Renal cortex interstitium (tissue), 11 donors: ENCODE results near the gene TBX4. TPM values are rescaled to one million over a fixed set of nuclear protein-coding genes. Genes with fewer than 3 reads are reported as not detected.
"Not testable (repeated sequence)": the region's sequence is repeated elsewhere in the genome, so short reads cannot be mapped to it uniquely, and the experiment has no call there.

ENCODE experiments used
- DNase-seq, 11 donors: peaks; one replicate each; pipeline ENCODE4 v3.0.0-alpha.2; 2013; ENCODE audit warnings: low read depth in 9 of 11, low spot score in 4 of 11; ENCODE audit errors: extremely low read depth in 1 of 11
- polyA plus RNA-seq, 3 donors: library from polyadenylated mRNA; unstranded; fragments of 120-200 nt; gene quantifications; one replicate each; pipeline ENCODE4 v1.2.1, GENCODE V29; 2013; ENCODE audit not compliant: insufficient read length in 3 of 3

TBX4 gene
- polyA plus RNA-seq, 3 donors: 0.11 to 0.39 (median 0.29) TPM

DNA sequence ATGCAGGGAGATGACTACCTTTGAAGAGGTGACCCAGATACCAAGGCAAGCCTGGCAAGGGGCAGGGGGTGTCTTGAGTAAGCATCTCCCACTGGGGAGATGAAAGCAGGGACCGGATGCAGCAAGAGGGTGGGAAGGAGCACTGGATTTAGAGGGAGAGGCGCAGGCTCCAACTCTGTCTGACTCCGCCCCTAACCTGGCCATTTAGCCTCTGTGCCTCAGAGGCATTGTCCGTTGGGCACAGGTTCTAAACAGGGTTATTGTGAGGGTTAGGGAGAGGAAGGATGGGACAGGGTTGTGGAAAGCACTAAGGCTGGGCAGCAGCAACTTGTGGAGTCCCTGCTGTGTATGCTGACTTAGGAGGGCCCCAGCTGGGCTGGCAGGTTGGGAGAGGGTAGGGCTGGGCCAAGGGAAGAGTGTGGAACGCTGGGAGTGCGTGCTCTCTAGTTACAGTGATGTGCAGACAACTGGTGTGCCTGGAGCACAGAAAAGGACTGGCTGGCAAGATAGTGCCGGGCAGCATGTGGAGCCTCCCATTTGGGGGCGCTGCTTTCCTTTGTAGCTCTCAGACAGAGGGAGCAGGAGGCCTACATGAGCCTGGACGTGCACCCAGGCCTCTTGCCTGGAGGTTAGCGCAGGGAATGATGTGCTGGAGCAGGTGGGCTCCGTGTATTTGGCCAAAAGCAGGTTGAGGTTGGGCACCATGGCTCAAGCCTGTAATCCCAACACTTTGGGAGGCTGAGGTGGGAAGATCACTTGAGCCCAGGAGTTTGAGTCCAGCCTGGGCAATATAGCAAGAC lies 26.3 kb upstream of the TBX4 start:
- DNase-seq: no peak

DNA sequence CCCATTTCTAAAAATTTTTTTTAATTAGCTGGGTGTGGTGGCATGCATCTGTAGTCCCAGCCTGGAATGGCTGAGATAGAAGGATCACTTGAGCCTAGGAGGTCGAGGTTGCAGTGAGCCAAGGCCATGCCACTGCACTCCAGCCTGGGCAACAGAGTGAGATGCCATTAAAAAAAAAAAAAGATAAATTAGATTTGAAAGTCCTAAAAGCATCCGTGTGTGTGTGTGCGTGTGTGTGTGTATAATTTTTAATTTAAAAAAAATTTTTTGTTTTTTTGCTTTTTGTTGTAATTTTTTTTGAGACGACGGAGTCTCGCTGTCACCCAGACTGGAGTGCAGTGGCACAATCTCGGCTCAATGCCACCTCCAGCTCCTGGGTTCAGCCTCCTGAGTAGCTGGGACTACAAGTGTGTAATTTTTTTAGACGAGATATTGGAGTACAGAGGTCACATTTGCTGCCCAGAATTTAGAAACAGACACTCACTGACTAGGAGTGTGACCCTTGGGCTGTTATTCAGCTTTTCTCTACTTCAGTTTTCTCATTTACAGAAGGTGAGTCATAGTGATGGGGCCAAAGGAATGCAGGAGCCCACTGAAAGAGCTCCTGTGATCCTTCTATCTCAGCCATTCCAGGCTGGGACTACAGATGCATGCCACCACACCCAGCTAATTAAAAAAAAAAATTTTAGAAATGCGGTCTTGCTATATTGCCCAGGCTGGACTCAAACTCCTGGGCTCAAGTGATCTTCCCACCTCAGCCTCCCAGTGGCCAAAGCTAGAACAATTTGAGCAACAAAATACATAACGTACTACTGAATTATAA lies 25.5 kb upstream of the TBX4 start:
- no peak for DNase-seq

DNA sequence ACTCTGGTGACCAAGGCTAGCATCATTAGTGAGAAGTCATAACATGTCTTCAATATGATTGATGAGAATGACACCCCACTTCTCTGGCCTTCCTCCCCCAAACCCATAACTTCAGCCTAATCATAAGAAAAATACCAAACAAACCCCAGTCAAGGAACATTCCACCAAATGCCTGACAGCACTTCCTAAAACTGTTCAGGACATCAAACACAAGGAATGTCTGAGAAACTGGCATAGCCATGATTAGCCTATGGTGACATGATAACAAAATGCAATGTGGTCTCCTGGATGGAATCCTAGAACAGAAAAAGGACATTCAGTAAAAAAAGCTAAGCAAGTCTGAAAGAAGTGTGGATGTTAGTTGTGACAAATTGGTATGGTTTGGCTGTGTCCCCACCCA lies 24.7 kb upstream of the TBX4 start:
- DNase-seq: no peak

DNA sequence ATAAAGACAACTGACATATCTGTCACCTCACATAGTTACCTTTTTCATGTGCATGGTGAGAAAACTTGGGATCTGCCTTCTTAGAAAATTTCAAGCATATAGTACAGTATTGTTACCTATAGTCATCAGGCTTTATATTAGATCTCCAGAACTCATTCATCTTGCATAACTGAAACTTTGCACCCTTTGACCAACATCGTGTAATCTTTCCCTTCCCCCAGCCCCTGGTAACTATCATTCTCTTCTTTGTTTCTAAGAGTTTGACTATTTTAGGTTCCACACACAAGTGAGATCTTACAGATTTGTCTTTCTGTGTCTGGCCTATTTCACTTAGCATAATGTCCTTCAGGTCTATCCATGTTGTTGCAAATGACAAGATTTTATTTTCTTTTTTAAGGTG lies 22.9 kb upstream of the TBX4 start:
- DNase-seq: no peak

DNA sequence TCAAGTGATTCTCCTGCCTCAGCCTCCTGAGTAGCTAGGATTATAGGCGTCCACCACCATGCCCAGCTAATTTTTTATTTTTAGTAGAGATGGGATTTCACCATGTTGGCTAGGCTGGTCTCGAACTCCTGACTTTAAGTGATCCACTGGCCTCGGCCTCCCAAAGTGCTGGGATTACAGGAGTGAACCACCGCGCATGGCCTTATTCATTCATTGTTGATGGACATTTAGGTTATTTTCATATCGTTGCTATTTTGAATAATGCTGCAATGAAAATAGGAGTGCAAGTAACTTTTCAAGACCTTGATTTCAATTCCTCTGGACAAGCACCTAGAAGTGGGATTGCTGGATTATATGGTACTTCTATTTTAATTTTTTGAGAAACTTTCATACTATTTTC lies 22.4 kb upstream of the TBX4 start:
- DNase-seq: not testable (repeated sequence)

DNA sequence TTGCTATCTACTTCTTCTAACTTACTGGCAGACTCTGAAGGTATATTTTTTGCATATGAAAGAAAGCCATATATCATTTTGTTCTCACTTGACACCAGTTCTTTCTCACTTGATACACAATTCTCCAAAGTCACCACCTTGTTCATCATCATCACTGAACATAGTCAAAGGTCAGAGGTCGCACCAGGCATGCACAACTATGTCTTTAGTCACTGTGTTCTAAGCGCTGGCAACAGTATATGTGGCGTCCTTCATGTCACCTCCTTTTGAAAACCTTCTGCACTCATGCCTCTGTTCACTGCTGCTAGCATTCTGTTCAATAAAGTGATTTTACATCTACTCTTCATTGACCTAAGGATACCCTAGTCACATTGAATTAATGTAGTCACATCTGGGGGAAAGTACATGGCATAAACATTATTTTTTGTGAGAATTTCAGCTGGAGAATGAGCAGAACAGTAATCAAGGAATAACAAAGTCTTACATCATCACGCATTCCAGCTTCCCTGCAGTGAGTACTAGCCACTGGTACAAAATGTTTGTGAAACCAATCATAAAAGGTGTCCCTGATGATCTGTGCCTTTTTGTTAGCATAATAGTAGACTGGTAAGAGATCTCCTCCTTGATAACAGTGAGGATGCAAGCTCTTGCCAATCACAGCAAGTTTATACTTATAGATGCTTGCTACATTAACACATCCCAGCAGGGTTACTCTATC lies 20.5 kb upstream of the TBX4 start:
- DNase-seq: no peak

DNA sequence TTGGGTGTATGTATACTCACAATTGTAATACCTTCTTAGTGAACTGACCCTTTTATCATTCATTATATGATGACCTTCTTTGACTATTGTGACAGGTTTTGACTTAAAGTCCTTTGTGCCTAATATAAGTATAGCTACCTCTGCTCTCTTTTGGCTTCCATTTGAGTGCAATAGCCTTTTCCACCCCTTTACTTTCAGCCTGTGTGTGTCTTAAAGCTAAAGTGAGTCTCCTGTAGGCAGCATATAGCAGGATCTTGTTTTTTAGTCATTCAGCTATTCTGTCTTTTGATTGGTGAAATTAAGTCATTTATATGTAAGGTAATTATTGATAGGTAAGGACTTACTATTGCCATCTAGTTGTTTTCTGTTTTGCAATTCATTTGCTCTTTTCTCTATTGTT lies 15.9 kb upstream of the TBX4 start:
- DNase-seq: no peak

DNA sequence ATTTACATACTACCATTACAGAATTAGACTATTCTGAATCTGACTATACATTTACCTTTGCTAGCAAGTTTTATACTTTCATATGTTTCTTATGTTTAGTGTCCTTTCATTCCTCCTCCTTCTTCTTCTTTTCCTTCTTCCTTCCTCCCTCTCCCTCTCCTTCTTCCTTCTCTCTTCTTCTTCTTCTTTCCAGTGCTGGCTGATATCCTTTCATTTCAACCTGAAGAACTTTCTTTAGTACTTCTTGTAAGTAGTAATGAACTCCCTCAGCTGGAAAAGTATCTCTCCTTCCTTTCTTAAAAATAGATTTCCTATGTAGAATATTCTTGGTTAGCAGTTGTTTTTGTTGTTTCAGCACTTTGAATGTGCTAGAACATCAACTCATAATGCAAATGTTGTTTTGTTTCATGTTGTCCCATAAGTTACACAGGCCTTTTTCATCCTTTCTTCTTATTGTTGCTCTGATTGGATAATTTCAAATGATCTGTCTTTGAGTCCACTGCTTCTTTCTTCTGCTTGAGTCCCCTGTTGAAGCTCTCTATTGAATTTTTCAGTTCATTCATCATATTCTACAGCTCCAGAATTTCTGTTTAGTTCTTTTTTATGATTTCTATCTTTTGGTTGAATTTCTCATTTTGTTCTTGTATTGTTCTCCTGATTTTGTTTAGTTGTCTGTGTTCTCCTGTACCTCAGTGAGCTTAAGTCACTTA lies 15.1 kb upstream of the TBX4 start:
- no peak for DNase-seq

DNA sequence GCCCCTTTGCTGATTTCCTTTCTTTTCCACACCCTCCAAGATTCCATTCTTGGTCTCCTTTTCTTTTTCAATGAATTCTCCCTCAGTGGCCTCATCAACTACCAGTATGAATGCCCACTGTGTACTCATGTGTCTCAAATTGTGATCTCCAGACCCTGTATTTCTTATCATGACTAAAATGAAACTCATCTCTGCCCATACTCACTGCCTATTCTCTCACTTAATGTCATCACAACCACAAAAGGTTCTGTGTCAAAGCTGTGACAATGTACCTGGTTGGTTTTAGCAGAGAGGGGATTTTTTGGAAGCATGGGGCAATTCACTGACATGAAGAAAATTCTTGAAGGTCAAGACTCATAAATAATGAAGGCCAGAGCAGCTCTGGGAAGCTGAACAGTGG lies 11.5 kb upstream of the TBX4 start:
- no peak for DNase-seq

DNA sequence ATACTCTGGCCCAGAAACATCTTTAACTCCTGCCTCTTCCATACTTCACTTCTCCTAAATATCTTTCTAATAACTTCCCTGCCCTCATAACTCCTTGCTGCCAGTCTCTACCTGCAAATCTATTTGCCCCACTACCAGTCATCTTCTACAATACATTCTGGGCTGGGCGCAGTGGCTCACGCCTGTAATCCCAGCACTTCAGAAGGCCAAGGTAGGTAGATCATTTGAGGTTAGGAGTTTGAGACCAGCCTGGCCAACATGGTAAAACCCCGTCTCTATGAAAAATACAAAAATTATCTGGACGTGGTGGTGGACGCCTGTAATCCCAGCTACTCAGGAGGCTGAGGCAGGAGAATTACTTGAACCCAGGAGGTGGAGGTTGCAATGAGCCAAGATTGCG lies 10.7 kb upstream of the TBX4 start:
- not testable (repeated sequence) for DNase-seq

DNA sequence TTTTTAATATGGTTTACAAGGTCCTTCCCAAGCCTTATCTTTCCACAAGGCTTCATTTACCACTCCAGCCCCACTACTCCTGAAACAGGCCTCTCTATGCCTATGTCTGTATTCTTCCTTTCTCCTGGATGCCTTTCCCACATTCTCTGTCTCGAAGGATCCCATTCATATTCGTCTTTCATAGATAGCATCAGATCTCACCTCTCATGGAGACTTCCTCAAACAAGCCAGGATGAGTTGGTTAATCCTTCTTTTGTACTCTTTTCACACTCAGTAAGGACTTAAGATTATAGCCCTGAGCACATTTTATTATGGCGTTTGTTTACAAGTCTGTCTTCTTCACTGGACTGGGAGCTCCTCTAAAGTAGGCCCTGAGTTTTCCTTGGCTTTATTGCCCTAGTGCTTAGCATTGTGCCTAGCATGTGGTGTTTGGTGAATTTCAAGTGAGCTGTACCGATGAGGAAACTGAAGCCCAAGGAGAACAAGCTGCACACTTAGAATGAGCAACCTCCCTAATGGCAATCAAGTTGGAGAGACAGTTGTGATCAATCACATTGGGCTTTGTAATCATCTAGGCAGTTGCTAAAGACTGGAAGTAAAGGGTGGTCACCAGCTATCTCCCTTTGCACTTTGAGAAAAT lies 10.0 kb upstream of the TBX4 start:
- no peak for DNase-seq

DNA sequence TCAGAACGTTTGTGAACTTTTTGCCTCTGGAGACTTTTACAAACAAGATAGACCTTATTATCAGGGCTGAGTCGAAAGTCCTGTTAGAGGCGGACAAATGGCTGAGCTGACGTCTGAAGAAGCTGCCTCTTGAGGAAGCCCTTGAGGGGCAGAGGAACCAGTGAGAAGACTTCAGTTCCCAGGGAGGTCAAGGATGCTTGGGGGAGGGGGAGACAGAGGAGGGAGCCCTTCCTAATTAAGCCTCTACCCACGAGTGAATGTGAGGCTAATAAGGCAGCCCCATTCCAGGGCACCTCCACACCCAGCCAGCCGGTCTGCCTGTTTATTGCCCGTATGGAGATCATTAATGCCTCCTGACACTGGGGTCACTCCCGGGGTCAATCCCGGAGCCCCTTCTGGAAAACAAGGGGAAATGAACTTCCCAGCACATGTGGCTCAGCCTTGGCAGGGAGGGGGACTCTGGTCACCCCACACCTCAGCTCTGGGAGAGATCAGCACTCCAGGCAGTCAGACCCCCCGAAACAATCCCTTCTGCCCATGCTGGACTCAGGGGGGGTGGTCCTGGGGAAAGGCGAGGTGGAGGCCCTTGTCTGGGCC lies 9.2 kb upstream of the TBX4 start:
- DNase-seq: no peak

DNA sequence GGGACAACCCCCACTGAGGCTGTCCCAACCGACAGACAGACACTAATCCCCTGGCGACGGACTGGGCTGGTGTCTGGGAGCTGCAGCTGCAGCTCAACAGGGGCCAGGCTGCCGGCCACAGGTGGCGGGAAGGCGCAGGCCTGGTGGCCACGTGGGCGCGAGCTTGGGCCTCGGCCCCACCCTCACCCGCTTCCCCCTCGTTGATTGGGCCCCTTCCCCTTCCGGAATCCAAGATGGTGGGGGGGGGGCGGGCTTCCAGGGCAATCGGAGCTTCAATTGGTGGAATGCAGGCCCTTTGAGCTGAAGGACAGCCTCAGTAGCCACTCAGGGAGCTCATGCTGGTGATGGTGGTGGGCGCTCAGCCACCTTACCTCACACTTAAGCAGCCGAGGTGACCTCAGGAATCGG lies 8.7 kb upstream of the TBX4 start:
- no peak for DNase-seq

DNA sequence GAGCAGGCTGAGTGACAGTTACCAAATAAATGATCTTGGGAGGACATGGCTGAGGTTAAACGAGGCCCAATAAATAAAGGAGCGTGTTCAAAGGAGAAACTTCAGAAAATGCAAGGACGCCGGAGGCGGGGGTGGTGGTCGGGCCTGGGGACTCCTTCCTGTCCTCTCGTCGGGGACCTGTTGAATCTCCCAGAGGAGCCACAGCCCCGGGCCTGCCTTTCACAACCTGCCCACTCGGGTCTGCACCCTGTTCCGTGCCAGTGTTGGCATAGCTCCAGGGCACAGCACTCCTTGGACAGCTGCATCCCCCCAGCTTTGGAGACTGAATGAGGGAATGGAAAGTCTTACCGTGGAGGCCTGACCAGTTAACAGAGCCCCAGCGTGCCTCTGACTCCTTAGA lies 8.1 kb upstream of the TBX4 start:
- no peak for DNase-seq

DNA sequence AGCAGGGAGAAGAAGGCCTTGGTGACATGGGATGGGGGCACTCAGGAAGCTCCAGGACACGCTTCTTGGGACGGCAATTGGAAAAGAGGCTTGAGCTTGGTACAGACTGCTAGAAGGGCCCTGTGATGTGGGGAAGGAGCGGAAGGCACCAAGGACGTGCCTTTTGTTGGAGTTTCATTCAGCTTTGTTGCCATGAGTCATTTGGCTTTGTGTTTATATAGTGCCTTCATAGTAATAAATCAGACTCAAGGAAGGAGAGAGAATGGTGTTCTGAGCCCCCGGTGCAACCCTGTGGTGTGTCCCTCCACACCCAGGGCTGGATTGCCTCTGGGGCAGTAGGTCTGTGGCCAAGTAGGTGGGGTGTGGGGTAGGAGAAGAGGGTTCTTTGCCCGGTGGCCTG lies 7.4 kb upstream of the TBX4 start:
- DNase-seq: no peak

DNA sequence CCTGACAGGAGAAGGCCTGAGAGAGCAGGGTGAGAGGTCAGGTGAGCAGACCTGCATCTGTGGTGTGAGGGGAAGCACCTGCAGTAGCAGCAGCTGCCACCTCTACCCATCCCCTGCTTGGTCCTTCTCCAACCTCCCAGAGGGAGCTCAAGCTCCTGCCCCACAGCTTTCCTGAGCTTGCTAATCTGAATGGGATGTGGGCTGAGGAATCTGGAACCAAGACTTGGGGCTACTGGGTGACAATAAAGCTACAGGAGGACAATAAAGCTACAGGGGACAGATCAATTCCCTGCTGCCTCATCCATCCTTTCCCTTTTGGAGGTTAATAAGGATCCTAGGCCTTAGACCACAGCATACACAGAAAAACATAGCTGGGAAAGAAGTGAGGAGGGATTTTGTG lies 4.9 kb upstream of the TBX4 start:
- no peak for DNase-seq

DNA sequence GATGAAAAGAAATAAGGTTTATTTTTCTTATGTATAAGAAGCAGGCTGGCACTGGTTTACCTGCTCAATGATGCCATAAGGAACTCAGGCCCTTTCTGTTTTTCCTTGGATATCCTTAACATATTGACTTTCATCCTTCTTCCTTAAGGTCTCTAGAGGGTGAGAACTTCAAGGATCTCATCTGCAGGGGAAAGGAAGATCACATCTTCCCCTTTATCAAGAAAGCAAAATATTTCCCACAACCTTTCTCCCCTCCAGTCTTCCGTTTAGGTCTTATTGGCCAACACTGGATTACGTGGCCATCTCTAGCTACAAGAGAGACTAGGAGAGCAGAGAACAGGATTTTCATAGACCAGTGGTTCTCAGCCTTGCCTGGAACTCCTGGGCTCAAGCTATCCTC lies 4.2 kb upstream of the TBX4 start:
- DNase-seq: no peak

DNA sequence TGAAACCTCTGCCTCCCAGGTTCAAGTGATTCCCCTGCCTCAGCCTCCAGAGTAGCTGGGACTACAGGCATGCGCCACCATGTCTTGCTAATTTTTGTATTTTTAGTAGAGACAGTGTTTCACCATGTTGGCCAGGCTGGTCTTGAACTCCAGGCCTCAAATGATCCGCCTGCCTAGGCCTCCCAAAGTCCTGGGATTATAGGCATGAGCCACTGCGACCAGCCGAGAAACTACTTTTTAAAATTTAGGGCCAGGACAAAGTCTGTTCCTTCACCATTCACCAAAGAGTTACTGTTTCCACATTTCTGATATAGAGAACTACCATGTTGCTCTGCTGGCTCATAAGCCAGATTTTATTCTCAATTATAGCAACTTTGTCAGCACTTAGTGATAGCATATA lies 3.1 kb upstream of the TBX4 start:
- not testable (repeated sequence) for DNase-seq
